BLaER1 treated with 17β-estradiol and CSF1 and Interleukin-3, amounts not matched to agents 10 nM and 100 nM (cell line): ENCODE data around the gene TMPRSS5.

Experiments
- H3K27ac ChIP-seq, 11 experiments: shearing (Covaris generic); formaldehyde crosslinking; 2 replicates each; pipeline ENCODE4 v1.8.1; 2022
- H3K27me3 ChIP-seq, 11 experiments: shearing (Covaris generic); formaldehyde crosslinking; 2 replicates each; pipeline ENCODE4 v1.8.1; 2022
- H3K36me3 ChIP-seq, 11 experiments: shearing (Covaris generic); formaldehyde crosslinking; 2 replicates each; pipeline ENCODE4 v1.8.1; 2022
- H3K4me1 ChIP-seq, 10 experiments: shearing (Covaris generic); formaldehyde crosslinking; 2 replicates each; pipeline ENCODE4 v1.8.1; 2022
- H3K4me2 ChIP-seq, 11 experiments: shearing (Covaris generic); formaldehyde crosslinking; 2 replicates each; pipeline ENCODE4 v1.8.1; 2022
- H3K4me3 ChIP-seq, 10 experiments: shearing (Covaris generic); formaldehyde crosslinking; 2 replicates each; pipeline ENCODE4 v1.8.1; 2022
- H3K9ac ChIP-seq, 11 experiments: shearing (Covaris generic); formaldehyde crosslinking; 2 replicates each; pipeline ENCODE4 v1.8.1; 2022
- H3K9me3 ChIP-seq, 11 experiments: shearing (Covaris generic); formaldehyde crosslinking; replicated peaks in 1 of 11; 2 replicates each; pipeline ENCODE4 v1.8.1; 2022
- H4K20me1 ChIP-seq, 11 experiments: shearing (Covaris generic); formaldehyde crosslinking; 2 replicates each; pipeline ENCODE4 v1.8.1; 2022
- Cebpa-rat ChIP-seq, 11 experiments: shearing (Covaris generic); IDR thresholded peaks; 2 replicates each; pipeline ENCODE4 v1.8.1; 2022

TMPRSS5 gene

DNA sequence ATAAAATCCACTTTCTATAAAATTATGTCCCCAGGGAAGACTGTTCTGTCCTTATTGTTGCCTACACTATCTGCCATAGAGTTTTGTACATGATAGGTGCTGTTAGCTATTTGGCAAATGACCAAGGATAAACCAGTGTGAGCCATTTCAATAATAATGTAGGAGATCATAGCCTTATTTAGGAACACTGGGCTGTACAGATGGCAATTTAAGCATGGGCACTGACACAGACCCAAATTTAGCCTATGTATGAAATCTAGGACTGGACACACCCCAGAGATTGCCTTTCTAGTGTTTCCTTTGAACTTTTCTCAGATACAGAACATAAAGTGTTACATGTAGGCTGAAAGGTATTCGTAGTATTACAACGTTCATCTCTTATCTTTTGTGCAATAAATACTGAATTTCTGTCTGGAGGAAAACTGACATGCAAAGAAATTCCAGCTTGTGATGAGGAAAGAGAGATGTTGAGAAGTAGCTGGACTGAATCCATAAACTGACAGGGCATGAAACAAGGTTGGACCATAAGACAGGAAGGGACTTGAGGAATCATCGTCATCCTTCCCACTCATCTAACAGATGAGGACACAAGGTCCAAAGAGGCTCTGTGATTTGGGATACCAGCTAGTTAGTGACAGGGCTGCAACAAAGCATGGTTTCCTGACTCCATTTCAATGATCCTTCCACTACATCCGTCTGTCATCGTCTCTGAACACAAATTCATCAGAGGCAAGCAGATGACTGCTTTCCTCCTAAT, 60.3 kb downstream of the TMPRSS5 start:
- H3K9ac ChIP-seq: no peak overlapping the region
- no peaks in the 10 kb centered on the region for H3K27me3 ChIP-seq
- no peaks in the 10 kb centered on the region for H4K20me1 ChIP-seq
- H3K4me1 ChIP-seq: peaks cover 0 to 21% (median 0%) of the 10 kb centered on the region in 10 experiments; a peak in 3 of 20 replicates
- H3K4me3 ChIP-seq: no peak overlapping the region
- no peak overlapping the region for H3K4me2 ChIP-seq
- H3K36me3 ChIP-seq: no peaks in the 10 kb centered on the region
- H3K9me3 ChIP-seq: peaks cover 6 to 26% (median 16%) of the 10 kb centered on the region in 11 experiments; a peak in 18 of 22 replicates
- no peak for TF ChIP-seq Cebpa-rat (IDR thresholded peaks at IDR 0.05)
- no peak overlapping the region for H3K27ac ChIP-seq

DNA sequence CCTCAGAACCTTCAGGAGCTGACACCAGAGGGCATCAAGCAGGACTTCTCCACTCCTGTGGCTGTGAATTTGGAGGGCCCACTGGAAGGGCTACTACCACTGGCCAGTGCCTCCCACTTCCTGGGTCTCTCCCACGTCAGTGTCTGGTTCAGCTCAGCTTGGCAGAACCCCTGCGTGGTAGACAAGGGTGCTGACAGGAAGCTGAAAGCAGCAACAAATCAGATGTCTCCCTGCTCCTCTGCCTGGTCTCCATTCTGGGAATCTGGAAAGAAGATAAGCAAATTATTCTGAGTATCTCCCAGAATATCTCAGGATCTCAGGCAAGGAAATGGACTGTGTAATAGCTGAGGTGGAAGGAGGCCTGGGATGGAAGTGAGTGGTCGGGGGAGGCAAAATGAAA, 61.5 kb downstream of the TMPRSS5 start:
- peaks cover 2 to 15% (median 8%) of the 10 kb centered on the region in 11 experiments; a peak in 18 of 22 replicates for H3K9me3 ChIP-seq
- peaks cover 0 to 17% (median 0%) of the 10 kb centered on the region in 10 experiments; a peak in 3 of 20 replicates for H3K4me1 ChIP-seq
- H3K4me3 ChIP-seq: no peak overlapping the region
- H3K4me2 ChIP-seq: no peak overlapping the region
- H3K27me3 ChIP-seq: no peaks in the 10 kb centered on the region
- no peak overlapping the region for H3K9ac ChIP-seq
- H3K36me3 ChIP-seq: no peaks in the 10 kb centered on the region
- TF ChIP-seq Cebpa-rat (IDR thresholded peaks at IDR 0.05): no peak
- no peaks in the 10 kb centered on the region for H4K20me1 ChIP-seq
- H3K27ac ChIP-seq: no peak overlapping the region

DNA sequence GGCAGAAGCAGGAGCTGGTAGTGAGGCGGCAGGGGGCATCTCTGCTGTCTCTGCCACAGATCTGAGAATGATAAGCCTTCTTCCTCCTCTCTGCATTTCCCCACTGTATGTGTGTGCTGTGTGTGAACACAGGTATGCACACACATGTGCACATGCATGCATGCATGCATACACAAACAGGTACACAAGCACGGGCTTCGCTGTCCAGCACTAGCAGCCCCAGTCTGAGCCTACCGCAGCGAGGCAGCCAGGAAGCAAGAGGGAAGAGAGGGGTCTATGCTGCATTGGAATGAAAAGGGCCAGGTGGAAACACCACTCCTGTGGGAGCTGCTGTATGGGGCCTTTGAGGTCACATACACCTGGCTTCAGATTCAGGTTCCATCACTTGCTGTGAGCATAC, 62.4 kb downstream of the TMPRSS5 start:
- H3K27me3 ChIP-seq: no peaks in the 10 kb centered on the region
- peaks cover 0 to 17% (median 0%) of the 10 kb centered on the region in 10 experiments; a peak in 3 of 20 replicates for H3K4me1 ChIP-seq
- no peaks in the 10 kb centered on the region for H4K20me1 ChIP-seq
- H3K36me3 ChIP-seq: no peaks in the 10 kb centered on the region
- TF ChIP-seq Cebpa-rat (IDR thresholded peaks at IDR 0.05): no peak
- no peak overlapping the region for H3K4me3 ChIP-seq
- no peak overlapping the region for H3K9ac ChIP-seq
- H3K27ac ChIP-seq: no peak overlapping the region
- peaks cover 0 to 6% (median 0%) of the 10 kb centered on the region in 11 experiments; a peak in 7 of 22 replicates for H3K9me3 ChIP-seq
- H3K4me2 ChIP-seq: no peak overlapping the region

DNA sequence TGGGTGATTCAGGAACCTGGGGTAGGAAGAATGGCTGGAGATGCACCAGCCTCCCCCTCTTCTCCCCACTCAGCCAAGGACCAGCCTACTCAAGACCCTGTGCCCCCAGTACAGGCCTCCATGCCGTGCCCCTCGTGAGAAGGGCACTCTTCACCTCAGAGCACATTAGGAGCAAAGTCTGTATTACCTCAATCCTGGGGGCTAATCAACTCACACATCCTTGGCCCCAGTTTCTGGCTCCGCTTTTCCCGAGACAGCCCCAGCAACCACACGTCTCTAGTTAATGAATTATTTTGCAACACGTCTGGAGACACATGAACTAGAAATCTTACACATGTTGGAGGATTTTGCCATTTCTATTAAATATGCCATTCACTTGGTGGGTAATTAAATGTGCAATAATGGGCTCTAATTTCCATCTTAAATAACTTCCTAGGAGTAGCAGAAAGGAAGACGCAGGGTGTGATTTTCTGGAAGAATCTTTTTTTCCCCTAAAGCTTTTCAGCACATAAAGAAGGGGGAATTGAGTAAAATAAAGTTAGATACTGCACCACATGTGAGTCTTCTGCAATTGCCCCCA, 63.0 kb downstream of the TMPRSS5 start:
- Histone ChIP-seq H3K27ac (no peak overlapping the region), H3K9ac (no peak overlapping the region), H3K27me3 (no peaks in the 10 kb centered on the region)

DNA sequence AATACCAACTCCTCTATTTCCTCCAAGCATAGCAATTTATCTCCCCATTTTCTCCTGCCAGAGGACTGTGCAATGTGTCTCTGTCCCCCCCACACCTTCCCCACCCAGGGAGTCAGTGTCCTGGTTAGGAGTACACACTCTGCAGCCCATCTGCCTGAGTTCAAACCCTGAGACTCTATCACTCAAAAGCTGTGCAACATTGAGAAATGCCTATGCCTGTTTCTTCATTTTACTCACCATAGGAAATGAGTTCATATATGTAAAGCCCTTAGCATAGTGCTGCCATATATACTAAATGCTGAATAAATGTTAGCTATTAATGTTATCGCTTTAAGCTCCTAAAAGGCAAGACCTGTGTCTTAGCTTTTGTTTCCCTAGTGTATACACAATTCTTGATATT, 64.0 kb downstream of the TMPRSS5 start:
- H3K27me3 ChIP-seq: no peaks in the 10 kb centered on the region

More for the DNA sequence above, 63.0 kb downstream of the TMPRSS5 start:
- no peak overlapping the region for H3K4me2 ChIP-seq
- no peaks in the 10 kb centered on the region for H4K20me1 ChIP-seq
- no peak overlapping the region for H3K4me3 ChIP-seq
- peaks cover 0 to 13% (median 0%) of the 10 kb centered on the region in 10 experiments; a peak in 2 of 20 replicates for H3K4me1 ChIP-seq
- TF ChIP-seq Cebpa-rat (IDR thresholded peaks at IDR 0.05): no peak
- H3K9me3 ChIP-seq: no peaks in the 10 kb centered on the region
- no peaks in the 10 kb centered on the region for H3K36me3 ChIP-seq

DNA sequence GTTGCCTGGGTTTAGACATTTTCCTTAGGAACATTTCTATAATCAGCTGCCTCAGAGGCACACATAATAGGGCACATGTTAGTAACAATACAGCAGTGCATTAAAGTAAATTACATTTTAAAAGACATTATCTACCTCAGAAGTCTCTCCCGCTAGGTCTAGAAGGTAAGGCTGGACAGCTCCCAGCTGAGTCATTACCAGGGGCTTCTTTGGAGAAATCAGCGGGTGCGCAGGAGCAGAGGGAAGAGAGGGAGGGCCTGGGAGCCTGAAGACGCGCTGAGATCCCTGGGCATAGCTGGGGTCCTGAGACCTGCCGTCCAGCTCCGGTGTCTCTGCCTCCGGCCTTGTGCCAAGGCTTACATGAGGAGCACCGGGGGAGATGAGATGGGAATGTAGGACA, 67.7 kb downstream of the TMPRSS5 start:
- no peak overlapping the region for H3K4me3 ChIP-seq
- no peak overlapping the region for H3K9ac ChIP-seq
- no peaks in the 10 kb centered on the region for H3K27me3 ChIP-seq
- H3K9me3 ChIP-seq: peaks cover 0 to 15% (median 10%) of the 10 kb centered on the region in 11 experiments; a peak in 9 of 22 replicates
- peaks cover 0 to 3% (median 0%) of the 10 kb centered on the region in 10 experiments; a peak in 4 of 20 replicates for H3K4me1 ChIP-seq
- no peaks in the 10 kb centered on the region for H4K20me1 ChIP-seq
- no peak overlapping the region for H3K27ac ChIP-seq
- no peaks in the 10 kb centered on the region for H3K36me3 ChIP-seq
- TF ChIP-seq Cebpa-rat (IDR thresholded peaks at IDR 0.05): no peak
- no peak overlapping the region for H3K4me2 ChIP-seq

More for the DNA sequence above, 64.0 kb downstream of the TMPRSS5 start:
- no peak overlapping the region for H3K27ac ChIP-seq
- peaks cover 0 to 3% (median 0%) of the 10 kb centered on the region in 10 experiments; a peak in 1 of 20 replicates for H3K4me1 ChIP-seq
- H3K9ac ChIP-seq: no peak overlapping the region
- H3K36me3 ChIP-seq: no peaks in the 10 kb centered on the region
- no peaks in the 10 kb centered on the region for H4K20me1 ChIP-seq
- H3K4me2 ChIP-seq: no peak overlapping the region
- peaks cover 0 to under 1% (median 0%) of the 10 kb centered on the region in 11 experiments; a peak in 1 of 22 replicates for H3K9me3 ChIP-seq
- TF ChIP-seq Cebpa-rat (IDR thresholded peaks at IDR 0.05): no peak
- no peak overlapping the region for H3K4me3 ChIP-seq

DNA sequence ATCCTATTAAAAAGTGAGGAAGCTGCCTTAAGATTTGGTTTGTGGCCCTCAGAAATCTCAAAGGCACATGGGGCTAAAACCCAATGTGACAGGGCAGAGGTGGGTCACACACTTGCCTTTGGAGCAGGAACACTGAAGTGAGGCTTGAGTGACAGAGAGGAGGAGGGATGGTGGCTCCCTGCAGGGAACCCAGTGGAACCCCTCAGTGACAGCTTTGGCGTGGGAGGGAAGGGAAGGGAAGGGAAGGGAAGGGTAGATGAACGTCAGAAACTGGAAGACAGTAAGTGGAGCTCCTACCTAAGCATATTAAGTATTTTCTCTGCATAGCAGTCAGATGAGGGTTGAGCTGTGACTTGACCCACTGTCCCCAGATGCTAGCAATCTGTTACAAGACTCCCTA, 68.5 kb downstream of the TMPRSS5 start:
- H3K4me1 ChIP-seq: peaks cover 0 to 8% (median 5%) of the 10 kb centered on the region in 10 experiments; a peak in 7 of 20 replicates
- no peak overlapping the region for H3K27ac ChIP-seq
- H3K27me3 ChIP-seq: no peaks in the 10 kb centered on the region
- H3K36me3 ChIP-seq: no peaks in the 10 kb centered on the region
- no peaks in the 10 kb centered on the region for H4K20me1 ChIP-seq
- H3K4me2 ChIP-seq: no peak overlapping the region
- no peak for TF ChIP-seq Cebpa-rat (IDR thresholded peaks at IDR 0.05)
- H3K9me3 ChIP-seq: peaks cover 0 to 15% (median 10%) of the 10 kb centered on the region in 11 experiments; a peak in 9 of 22 replicates
- no peak overlapping the region for H3K9ac ChIP-seq
- H3K4me3 ChIP-seq: no peak overlapping the region
